Stimulated activated effector memory CD8-positive, alpha-beta T cell treated with anti-CD3 and anti-CD28 coated beads, Interleukin-12 subunit alpha, Interleukin-12 subunit beta, amount 100 ng/mL, for 72 hours (primary cell): ENCODE measurements around the gene PRR5L.

Experiments
- ATAC-seq: fragments of 150-1000 bp; cut with Tn5 transposase; 2 replicates; pipeline ENCODE4 v1.10.0; 2021
- DNase-seq, 2 donors: peaks; one replicate each; pipeline ENCODE4 v3.0.0; 2021 to 2022; ENCODE audit warnings: low spot score in 2 of 2
- H3K27ac Mint-ChIP-seq: one replicate; pipeline ENCODE4 v1.8.0; 2022; ENCODE audit warnings: mild to moderate bottlenecking, mixed read lengths
- H3K36me3 Mint-ChIP-seq: one replicate; pipeline ENCODE4 v1.8.0; 2022; ENCODE audit warnings: mild to moderate bottlenecking, mixed read lengths
- H3K4me1 Mint-ChIP-seq: one replicate; pipeline ENCODE4 v1.8.0; 2022; ENCODE audit warnings: mixed read lengths
- H3K4me3 Mint-ChIP-seq: one replicate; pipeline ENCODE4 v1.8.0; 2022; ENCODE audit warnings: mild to moderate bottlenecking, mixed read lengths
- H3K9me3 Mint-ChIP-seq: one replicate; pipeline ENCODE4 v1.8.0; 2022; ENCODE audit warnings: mixed read lengths

The PRR5L gene

DNA sequence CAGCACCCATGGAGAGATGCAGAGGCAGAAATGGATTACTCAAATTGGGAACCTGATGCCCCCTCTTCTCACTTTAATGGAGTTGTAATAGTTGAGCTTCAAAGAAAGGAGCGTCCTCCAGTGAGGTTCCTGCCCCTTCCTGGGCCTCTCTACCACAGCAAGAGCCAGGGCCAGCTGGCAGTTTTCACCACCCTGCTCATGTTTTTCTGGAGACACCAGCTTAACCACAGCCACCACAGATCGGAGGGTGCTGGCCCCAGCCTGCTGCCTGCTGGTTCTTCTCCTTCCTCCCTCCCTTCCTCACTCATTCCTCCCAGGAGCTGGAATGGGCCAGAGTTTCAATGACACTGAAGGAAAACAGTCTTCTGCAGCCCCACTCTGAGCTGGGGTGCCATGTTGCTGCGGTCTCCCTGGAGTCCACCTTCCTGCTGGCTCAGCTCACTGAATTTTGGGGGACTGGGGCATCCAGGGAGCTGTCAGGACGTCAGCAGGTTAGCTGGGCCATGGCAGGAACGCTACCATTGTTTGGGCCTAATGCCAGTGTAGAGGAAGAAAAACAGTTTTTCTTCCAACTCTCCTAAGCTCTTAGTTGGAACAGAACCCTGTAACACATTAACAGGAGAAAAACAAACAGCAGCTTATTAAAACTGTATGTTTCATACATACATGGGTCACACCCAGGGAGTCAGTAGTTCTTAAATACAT is 156.3 kb downstream of the PRR5L start:
- no peaks in the 10 kb centered on the region for H3K9me3 Mint-ChIP-seq
- H3K36me3 Mint-ChIP-seq: peaks cover 94% of the 10 kb centered on the region
- H3K4me1 Mint-ChIP-seq: peaks cover 96% of the 10 kb centered on the region
- peak overlapping the region; percentile 22 for H3K4me3 Mint-ChIP-seq
- ATAC-seq (peak; percentile 75), DNase-seq (no peak)
- peak overlapping the region; percentile 67 for H3K27ac Mint-ChIP-seq

DNA sequence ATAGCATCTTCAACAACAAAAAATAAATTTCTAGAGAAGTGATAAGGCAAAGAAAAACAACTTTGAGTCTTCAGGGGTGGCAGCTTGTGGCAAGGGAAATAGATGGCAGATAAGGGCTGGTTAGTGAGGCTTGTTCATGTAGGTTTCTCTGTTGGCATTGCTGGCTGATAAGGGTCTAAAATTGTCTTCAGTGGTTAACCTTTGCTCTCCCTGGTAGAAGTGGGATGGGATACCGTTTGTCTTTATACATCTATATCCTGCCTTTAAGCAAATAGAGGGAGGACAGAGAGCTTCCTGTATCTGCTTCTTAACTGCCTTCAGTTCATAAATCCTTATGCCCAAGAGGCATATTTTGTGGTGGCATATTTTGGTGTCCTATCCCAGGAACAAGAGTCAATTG is 156.9 kb downstream of the PRR5L start:
- no peak for ATAC-seq
- Mint-ChIP-seq H3K4me1 (peaks cover 95% of the 10 kb centered on the region), H3K4me3 (no peak overlapping the region), H3K9me3 (no peaks in the 10 kb centered on the region), H3K36me3 (peaks cover 92% of the 10 kb centered on the region), H3K27ac (peak overlapping the region; percentile 67)
- no peak for DNase-seq

DNA sequence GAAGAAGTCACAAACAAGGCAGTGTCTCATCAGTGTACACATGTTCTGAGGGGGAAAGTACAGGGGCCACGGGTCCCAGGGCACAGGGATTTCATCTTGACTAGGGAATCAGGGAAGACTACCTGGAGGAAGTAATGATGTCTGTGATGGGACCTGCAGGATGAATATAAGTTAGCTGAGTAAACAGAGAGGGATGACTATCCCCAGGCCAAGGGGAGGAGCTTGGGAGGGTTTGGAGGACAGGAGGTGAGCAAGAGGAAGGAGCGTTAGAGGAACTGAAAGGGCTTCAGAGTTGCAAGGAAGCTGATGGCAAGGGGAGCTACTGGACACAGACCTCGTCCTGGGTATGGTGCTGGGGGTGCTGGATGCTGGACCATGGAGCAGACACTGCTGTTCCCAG is 157.6 kb downstream of the PRR5L start:
- H3K9me3 Mint-ChIP-seq: no peaks in the 10 kb centered on the region
- no peak overlapping the region for H3K4me3 Mint-ChIP-seq
- ATAC-seq: no peak
- H3K27ac Mint-ChIP-seq: peak overlapping the region; percentile 67
- H3K4me1 Mint-ChIP-seq: peaks cover 95% of the 10 kb centered on the region
- DNase-seq: no peak
- peaks cover 92% of the 10 kb centered on the region for H3K36me3 Mint-ChIP-seq

DNA sequence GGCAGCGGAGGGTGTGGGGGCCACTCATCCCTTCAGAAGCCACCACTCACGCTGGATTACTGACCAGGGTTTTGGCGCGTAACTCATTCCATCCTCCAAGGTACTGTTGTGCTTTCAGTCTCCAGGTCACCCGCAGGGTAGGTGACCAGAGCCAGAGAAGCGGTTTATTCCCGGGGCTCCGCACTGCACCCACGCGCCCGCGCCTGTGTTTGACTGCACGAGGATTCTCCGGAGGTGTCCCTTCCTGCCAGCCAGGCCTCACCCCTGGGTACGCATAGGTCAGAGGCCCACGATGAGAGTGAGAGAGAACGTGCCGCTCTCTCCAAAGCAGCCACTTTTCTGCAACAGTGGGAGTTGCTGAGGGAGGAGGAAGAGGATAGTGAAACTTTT is 158.5 kb downstream of the PRR5L start:
- Mint-ChIP-seq H3K36me3 (peaks cover 87% of the 10 kb centered on the region), H3K4me1 (peaks cover 94% of the 10 kb centered on the region), H3K4me3 (no peak overlapping the region), H3K9me3 (no peaks in the 10 kb centered on the region), H3K27ac (peak overlapping the region; percentile 67)
- no peak for DNase-seq
- no peak for ATAC-seq

DNA sequence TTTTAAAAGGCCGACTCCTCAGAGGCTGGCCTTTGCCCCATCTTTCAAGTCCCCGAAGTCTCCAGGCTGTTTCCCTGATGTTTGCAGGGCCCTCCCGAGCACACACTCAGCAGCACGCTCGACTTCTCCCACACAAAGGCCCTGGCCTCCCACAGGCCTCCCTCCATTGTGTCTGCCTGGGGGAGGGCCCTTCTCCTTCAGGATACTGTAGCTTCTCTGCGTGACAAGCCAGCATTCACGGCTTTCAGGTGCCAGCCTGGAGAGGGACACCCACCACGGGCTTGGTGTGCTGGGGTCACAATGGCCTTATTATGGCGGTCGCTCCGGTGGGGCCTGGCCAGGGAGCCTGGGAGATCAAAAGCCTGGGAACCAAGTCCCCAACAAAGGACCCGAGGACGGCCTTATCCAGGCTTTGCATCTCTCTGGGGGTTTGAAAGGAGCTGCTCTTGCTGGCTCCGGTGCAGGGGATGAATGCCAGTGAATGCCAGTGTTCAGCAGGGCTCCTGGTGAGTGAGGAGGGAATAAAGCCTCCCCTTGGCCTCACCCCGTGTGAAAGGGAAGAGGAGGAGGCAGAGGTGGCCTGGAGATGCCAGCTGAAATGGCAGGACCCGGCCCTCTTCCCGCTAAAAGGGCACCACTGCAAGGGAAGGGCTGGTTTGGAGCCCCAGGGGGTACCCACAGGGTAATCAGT is 159.0 kb downstream of the PRR5L start:
- ATAC-seq (no peak), DNase-seq (no peak)
- Mint-ChIP-seq H3K4me1 (peaks cover 91% of the 10 kb centered on the region), H3K9me3 (no peaks in the 10 kb centered on the region), H3K4me3 (no peak overlapping the region), H3K36me3 (peaks cover 83% of the 10 kb centered on the region), H3K27ac (peak overlapping the region; percentile 67)

DNA sequence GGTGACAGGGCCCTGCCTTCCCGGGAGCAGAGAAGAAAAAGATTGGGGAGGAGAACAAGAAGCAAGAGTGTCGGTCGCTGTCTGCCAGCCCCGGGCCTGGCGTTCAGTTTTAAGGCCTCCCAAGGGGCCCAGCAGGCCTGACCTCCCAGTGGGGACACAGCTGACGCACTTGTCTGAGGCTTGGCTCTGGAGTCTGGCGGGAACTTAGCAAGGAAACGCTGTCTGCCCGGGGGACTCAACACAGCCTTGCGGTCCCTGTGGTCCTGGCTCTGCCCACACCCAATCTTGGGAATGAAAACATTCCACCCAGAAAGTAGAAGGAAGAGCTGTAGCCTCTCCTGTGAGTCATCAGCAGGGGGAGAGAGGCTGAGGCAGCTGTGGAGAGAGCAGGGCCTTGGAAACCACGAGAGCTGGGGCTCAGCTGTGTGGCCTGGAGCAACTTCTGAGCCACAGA is 159.6 kb downstream of the PRR5L start:
- Mint-ChIP-seq H3K4me1 (peaks cover 91% of the 10 kb centered on the region), H3K36me3 (peaks cover 83% of the 10 kb centered on the region), H3K27ac (peak overlapping the region; percentile 67), H3K4me3 (no peak overlapping the region), H3K9me3 (no peaks in the 10 kb centered on the region)
- ATAC-seq (no peak), DNase-seq (no peak)

DNA sequence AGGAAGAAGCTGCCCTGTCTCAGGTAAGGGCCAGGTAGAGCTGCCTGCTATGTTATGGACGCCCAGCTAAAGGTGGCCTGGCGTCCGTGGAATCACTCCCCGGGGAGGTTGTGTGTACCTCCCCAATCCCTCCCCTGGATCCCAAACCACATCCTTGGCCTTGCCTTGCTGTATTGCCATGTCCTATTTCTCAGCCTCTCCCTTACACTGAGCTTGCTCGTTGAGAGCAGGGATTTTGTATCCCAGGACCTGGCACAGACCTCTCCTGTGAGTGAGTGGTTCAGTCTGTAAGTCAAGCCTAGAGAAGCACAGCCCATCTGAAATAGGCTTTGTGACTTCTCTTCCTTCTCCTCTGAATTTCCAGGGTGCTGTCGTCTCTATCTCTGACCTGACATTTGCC is 160.1 kb downstream of the PRR5L start:
- Mint-ChIP-seq H3K4me3 (no peak overlapping the region), H3K36me3 (peaks cover 84% of the 10 kb centered on the region), H3K9me3 (no peaks in the 10 kb centered on the region), H3K27ac (peak overlapping the region; percentile 67), H3K4me1 (peaks cover 90% of the 10 kb centered on the region)
- no peak for DNase-seq
- no peak for ATAC-seq

DNA sequence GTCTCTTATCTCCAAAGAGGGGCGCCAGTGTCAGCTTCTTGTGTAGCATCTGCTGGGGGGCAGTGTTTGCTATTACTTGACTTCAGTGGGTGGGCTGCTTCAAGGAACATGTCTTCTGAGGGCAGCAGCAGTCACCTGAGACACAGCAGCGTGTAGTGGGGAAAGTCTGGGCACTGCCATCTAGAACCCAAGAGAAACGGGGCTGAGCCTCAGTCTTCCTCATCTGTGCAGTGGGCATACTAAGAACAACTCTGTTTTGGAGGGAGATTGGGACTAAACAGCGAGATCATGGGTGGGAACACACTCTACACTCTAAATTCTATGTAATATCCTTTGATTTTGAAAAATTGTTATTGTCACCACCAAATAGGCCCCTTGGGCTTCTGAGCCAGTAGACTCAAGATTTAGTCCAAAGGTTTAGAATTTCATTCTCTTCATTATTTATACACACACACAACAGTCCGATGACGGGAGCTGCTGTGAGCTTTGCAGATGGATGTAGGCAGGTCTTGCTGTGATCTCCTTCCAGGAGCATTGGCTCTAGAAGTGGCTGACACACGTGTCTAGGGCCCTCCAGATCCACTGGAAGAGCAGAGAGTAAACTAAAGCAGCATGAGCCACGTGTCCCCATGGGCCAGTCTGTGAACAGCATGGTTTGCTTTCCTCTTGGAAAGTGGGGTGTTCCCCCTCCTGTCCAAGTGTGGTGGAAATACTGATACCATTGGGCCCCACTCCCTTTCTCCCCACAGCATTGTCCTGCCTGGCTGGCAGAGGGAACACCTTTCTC is 162.2 kb downstream of the PRR5L start:
- Mint-ChIP-seq H3K27ac (peak overlapping the region; percentile 67), H3K9me3 (no peaks in the 10 kb centered on the region), H3K4me1 (peaks cover 76% of the 10 kb centered on the region), H3K36me3 (peaks cover 70% of the 10 kb centered on the region), H3K4me3 (no peak overlapping the region)
- DNase-seq: no peak
- no peak for ATAC-seq

DNA sequence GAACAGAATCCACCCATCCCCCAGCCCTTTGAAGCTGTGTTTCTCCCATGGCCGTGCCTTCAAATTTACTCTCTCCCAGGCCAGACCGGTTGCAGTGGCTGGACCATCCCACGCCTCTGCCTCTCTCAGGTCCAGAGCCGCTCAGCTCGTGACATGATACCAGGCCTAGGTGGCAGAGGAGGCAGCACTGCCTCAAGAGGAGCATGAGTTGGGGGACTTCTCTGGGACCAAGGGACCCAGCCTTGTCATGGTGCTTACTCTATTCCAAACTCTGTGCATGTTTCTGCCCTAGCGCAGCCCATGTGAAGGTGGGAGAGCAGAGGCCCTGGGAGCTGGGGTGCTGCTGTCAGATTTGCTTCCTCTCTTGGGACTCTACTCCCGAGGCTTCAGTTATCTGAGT is 163.0 kb downstream of the PRR5L start:
- H3K4me1 Mint-ChIP-seq: peaks cover 75% of the 10 kb centered on the region
- peaks cover 70% of the 10 kb centered on the region for H3K36me3 Mint-ChIP-seq
- H3K4me3 Mint-ChIP-seq: no peak overlapping the region
- DNase-seq (no peak), ATAC-seq (no peak)
- no peak overlapping the region for H3K27ac Mint-ChIP-seq
- no peaks in the 10 kb centered on the region for H3K9me3 Mint-ChIP-seq

DNA sequence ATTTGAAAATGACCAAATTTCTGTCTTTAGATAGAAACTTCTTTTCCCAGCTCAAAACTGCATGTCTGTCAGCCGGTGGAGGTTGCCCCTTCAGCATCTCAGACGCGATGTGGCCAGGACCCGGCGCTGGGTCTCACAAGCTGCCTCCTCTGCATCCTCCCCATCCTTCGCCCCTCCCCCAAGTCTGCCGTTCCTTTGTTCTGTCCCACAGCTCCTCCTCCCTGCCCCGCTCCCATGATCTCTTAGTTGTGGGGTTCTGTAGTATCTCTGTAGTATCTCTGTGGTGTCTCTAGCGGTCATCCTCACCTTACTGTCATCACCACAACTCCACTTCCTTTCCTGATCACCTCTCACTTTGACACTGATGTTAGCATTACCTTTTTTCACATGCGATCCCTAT is 164.1 kb downstream of the PRR5L start:
- Mint-ChIP-seq H3K36me3 (peaks cover 70% of the 10 kb centered on the region), H3K27ac (peak overlapping the region; percentile 36), H3K4me1 (peaks cover 69% of the 10 kb centered on the region), H3K4me3 (no peak overlapping the region), H3K9me3 (no peaks in the 10 kb centered on the region)
- ATAC-seq (peak; percentile 68), DNase-seq (no peak)

DNA sequence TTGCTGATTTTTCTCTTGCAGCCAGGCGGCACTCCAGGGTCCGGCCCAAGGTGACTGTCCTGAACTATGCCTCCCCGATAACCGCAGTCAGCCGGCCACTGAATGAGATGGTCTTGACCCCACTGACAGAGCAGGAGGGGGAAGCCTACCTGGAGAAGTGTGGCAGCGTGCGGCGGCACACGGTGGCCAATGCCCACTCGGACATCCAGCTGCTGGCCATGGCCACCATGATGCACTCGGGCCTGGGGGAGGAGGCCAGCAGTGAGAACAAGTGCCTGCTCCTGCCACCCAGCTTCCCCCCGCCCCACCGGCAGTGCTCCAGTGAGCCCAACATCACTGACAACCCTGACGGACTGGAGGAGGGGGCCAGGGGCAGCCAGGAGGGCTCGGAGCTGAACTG is 166.2 kb downstream of the PRR5L start:
- ATAC-seq (no peak), DNase-seq (no peak)
- Mint-ChIP-seq H3K27ac (no peak overlapping the region), H3K4me1 (peaks cover 65% of the 10 kb centered on the region), H3K4me3 (no peak overlapping the region), H3K9me3 (no peaks in the 10 kb centered on the region), H3K36me3 (peaks cover 73% of the 10 kb centered on the region)

DNA sequence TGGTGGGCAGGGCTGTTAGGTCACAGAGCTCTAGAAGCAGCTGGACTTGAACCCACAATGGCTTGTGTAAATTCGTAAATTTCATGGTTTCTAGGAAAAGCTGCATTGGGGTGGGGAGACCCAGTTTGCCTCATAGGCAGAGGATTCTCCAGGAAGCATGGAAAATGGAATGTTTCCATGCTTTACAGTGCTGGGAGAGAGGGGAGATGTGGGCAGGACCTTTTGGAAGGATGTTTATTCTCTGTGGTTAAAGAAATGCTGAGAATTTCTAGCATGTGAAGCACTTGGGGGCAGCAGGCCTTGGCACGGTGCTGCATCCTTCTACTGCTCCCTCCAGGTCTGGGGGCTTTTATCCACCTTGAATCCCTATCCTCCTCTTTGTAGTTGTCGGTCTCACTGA is 167.7 kb downstream of the PRR5L start:
- no peaks in the 10 kb centered on the region for H3K9me3 Mint-ChIP-seq
- DNase-seq (no peak), ATAC-seq (no peak)
- peaks cover 65% of the 10 kb centered on the region for H3K36me3 Mint-ChIP-seq
- no peak overlapping the region for H3K4me3 Mint-ChIP-seq
- peak overlapping the region; percentile 60 for H3K27ac Mint-ChIP-seq
- H3K4me1 Mint-ChIP-seq: peaks cover 58% of the 10 kb centered on the region

DNA sequence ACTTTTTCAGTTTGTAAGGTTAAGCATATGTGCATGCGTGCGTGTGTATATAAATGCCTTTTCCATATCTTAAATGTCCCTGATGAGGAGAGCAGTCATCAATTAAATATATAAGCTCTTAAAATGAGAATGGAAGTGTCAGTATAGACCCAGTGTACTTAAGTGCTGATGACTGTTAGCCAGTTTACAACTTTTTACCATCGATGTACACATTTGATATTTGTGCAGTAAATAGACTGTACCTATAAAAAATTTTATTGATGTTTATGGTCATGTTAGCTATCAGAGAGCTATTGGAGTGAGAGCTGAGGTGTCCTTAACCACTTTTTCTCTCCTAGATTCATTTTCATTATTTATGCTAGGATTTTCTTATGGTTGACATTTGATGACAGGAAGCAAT is 168.6 kb downstream of the PRR5L start:
- Mint-ChIP-seq H3K36me3 (peaks cover 62% of the 10 kb centered on the region), H3K4me1 (peaks cover 56% of the 10 kb centered on the region), H3K9me3 (no peaks in the 10 kb centered on the region), H3K4me3 (no peak overlapping the region), H3K27ac (peak overlapping the region; percentile 37)
- DNase-seq (no peak), ATAC-seq (no peak)

DNA sequence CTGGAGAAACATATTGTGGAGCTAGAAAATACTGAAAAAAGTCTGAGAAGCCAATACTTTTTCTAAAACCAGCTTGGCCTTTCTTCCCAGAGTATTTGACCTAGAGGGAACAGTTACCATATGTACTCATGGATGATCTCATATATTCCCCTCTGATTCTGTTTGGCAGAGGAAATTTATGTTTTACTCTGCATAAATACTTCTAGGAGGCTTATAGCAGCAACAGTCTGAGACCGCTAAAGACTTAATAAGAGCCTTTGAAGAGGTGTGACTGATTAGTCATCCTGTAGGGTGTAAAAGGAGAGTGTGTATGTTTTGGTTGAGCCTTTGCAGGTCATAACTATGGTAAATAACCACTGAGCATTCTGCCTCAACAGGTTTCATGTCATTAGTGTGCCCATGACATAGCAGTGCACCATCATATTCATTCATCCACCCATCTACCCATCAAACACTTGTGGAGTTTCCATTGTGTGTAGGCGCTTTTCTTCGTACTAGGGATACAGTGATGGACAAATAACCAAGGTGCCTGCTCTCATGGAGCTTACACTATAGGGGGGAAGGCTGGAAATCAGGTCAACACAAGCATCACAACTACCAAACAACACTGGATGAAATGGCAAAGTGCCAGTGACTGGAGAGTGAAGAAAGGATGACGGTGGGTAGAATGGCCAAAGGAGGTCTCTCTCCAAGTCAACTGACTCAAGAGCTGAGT is 169.5 kb downstream of the PRR5L start:
- no peak for DNase-seq
- peaks cover 56% of the 10 kb centered on the region for H3K36me3 Mint-ChIP-seq
- peaks cover 49% of the 10 kb centered on the region for H3K4me1 Mint-ChIP-seq
- H3K9me3 Mint-ChIP-seq: no peaks in the 10 kb centered on the region
- H3K4me3 Mint-ChIP-seq: no peak overlapping the region
- peak overlapping the region; percentile 37 for H3K27ac Mint-ChIP-seq
- peak; percentile 88 for ATAC-seq

DNA sequence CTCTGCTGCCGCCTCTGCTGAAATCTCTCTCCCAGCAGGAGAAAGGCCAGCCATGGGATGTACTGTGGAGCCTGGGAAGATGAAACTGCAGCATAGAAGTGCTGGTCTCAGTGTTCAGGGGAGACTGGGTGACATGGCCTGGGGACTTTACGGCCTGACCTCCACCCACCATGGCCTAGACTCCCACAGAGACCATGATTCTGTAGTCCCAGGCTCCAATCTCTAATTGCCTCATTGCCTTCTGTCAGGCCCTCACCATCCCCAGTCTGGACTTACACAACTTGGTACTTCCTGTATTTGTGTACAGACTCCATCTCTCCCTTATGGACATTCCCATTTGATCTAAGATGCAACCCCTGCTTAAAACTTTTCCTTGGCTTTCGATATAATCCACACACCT is 170.9 kb downstream of the PRR5L start:
- ATAC-seq: no peak
- H3K36me3 Mint-ChIP-seq: peaks cover 55% of the 10 kb centered on the region
- H3K27ac Mint-ChIP-seq: peak overlapping the region; percentile 55
- H3K4me3 Mint-ChIP-seq: no peak overlapping the region
- no peaks in the 10 kb centered on the region for H3K9me3 Mint-ChIP-seq
- DNase-seq: no peak
- H3K4me1 Mint-ChIP-seq: peaks cover 45% of the 10 kb centered on the region
